Ovary (tissue), 3 donors: ENCODE data around the gene FAM72B.
"Not testable (repeated sequence)": the region's sequence is repeated elsewhere in the genome, so short reads cannot be mapped to it uniquely, and the experiment has no call there.

Experiments used
- CTCF ChIP-seq, 3 donors: fragments of 450-650 bp in 2 of 3; fragments of 200-600 bp in 1 of 3; IDR thresholded peaks; one replicate each; pipeline versions ENCODE4 v1.5.1 to v1.8.0; 2016 to 2022; ENCODE audit warnings: antibody characterized with exemption in 3 of 3, mild to moderate bottlenecking in 1 of 3
- EP300 ChIP-seq: sonication (generic); formaldehyde crosslinking; IDR thresholded peaks from one replicate; pipeline ENCODE4 v1.6.1; 2017; ENCODE audit warnings: antibody characterized with exemption
- donor health status: DM: no; HTN: no; CAD: no.

- not testable (repeated sequence) for TF ChIP-seq CTCF (IDR thresholded peaks at IDR 0.05); EP300
These were observed 17.1 kb upstream of the FAM72B start for GRCh38 chr1:121200985-121201981.
